MM.1S (cell line): ENCODE data around the gene COLEC11.

Experiments
- DNase-seq: peaks from one replicate; pipeline ENCODE4 v3.0.0-alpha.2; 2015
- H2AFZ ChIP-seq: fragments of 300-600 bp; sonication (generic); 2 replicates; pipeline ENCODE4 v1.6.0; 2016; ENCODE audit warnings: antibody characterized with exemption, low read length
- H3F3A ChIP-seq: fragments of 300-600 bp; sonication (generic); 2 replicates; pipeline ENCODE4 v1.6.1; 2016; ENCODE audit warnings: mild to moderate bottlenecking, antibody characterized with exemption, low read length, moderate library complexity, mixed read lengths; ENCODE audit not compliant: insufficient read depth
- H3K27ac ChIP-seq: fragments of 300-600 bp; sonication (generic); 2 replicates; pipeline ENCODE4 v1.5.1; 2016; ENCODE audit warnings: mild to moderate bottlenecking, low read length
- H3K27me3 ChIP-seq: fragments of 300-600 bp; sonication (generic); replicated peaks from 2 replicates; pipeline ENCODE4 v1.6.0; 2016; ENCODE audit warnings: low read length; ENCODE audit not compliant: insufficient read depth
- H3K36me3 ChIP-seq: fragments of 300-600 bp; sonication (generic); replicated peaks from 2 replicates; pipeline ENCODE4 v1.6.1; 2016; ENCODE audit warnings: mild to moderate bottlenecking, low read length, mixed read lengths; ENCODE audit not compliant: insufficient read depth
- H3K4me1 ChIP-seq: fragments of 300-600 bp; sonication (generic); 2 replicates; pipeline ENCODE4 v1.6.1; 2016; ENCODE audit warnings: low read length, mixed read lengths
- H3K4me2 ChIP-seq: fragments of 300-600 bp; sonication (generic); 2 replicates; pipeline ENCODE4 v1.6.0; 2016; ENCODE audit warnings: low read depth, low read length
- H3K4me3 ChIP-seq: fragments of 300-600 bp; sonication (generic); 2 replicates; pipeline ENCODE4 v1.5.1; 2016; ENCODE audit warnings: low read length, mixed read lengths
- H3K79me2 ChIP-seq: fragments of 300-600 bp; sonication (generic); 2 replicates; pipeline ENCODE4 v1.6.1; 2016; ENCODE audit warnings: mixed run types, low read length, mixed read lengths
- H3K9ac ChIP-seq: fragments of 300-600 bp; sonication (generic); 2 replicates; pipeline ENCODE4 v1.6.1; 2016; ENCODE audit warnings: low read length, mixed read lengths
- H3K9me2 ChIP-seq: fragments of 300-600 bp; sonication (generic); replicated peaks from 2 replicates; pipeline ENCODE4 v1.6.1; 2016; ENCODE audit warnings: mild to moderate bottlenecking, low read length, mixed read lengths; ENCODE audit not compliant: insufficient read depth
- H3K9me3 ChIP-seq: fragments of 300-600 bp; sonication (generic); replicated peaks from 2 replicates; pipeline ENCODE4 v1.6.1; 2016; ENCODE audit warnings: mild to moderate bottlenecking, low read length, mixed read lengths; ENCODE audit not compliant: insufficient read depth
- H4K20me1 ChIP-seq: fragments of 300-600 bp; sonication (generic); 2 replicates; pipeline ENCODE4 v1.6.1; 2016; ENCODE audit warnings: mild to moderate bottlenecking, low read length, moderate library complexity, mixed read lengths; ENCODE audit not compliant: insufficient read depth
- EZH2 ChIP-seq: fragments of 300-600 bp; sonication (generic); optimal IDR thresholded peaks from 2 replicates; pipeline ENCODE3; 2017; ENCODE audit warnings: low read depth, mild to moderate bottlenecking, antibody characterized with exemption, low read length, mixed read lengths
- EZH2phosphoT487 ChIP-seq: fragments of 300-600 bp; sonication (generic); IDR thresholded peaks from 2 replicates; pipeline ENCODE4 v1.6.1; 2018; ENCODE audit warnings: antibody characterized with exemption, low read length
- TF ChIP-seq, protein P1 (sequence below): fragments of 300-600 bp; sonication (generic); IDR thresholded peaks from 2 replicates; pipeline ENCODE4 v1.5.1; 2016; ENCODE audit warnings: antibody characterized with exemption, low read length, mixed read lengths

The COLEC11 gene

DNA sequence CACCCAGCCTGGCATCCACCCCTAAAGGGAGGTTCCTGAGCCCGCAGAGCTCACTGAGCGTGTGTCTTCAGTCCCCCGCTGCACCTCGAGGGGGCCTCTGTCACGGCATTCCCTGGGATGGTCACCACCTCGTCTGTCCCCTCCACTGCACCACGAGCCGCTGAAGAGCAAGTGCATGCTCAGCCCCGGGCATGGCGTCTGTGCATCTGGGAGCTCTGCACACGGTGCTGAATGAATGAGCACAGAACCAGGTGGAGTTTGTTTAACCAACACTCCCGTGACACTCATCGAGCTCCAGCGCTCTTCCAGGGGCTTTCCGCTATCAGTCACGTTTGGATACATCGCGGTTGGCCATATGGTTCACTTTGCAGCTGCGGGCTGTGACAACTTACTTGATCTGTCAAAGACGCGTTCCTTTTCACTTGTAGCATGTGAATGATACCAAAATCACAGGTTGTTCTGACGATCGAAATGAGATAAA is 72.3 kb downstream of the COLEC11 start:
- Histone ChIP-seq H3K4me2 (no peak overlapping the region), H4K20me1 (no peaks in the 10 kb centered on the region), H3K4me1 (no peaks in the 10 kb centered on the region), H3K4me3 (no peak overlapping the region), H2AFZ (no peak overlapping the region), H3K9me3 (no peaks in the 10 kb centered on the region), H3K36me3 (no peaks in the 10 kb centered on the region), H3K79me2 (no peaks in the 10 kb centered on the region), H3K9ac (no peak overlapping the region), H3F3A (no peaks in the 10 kb centered on the region), H3K27me3 (no peaks in the 10 kb centered on the region), H3K27ac (no peak overlapping the region), H3K9me2 (no peaks in the 10 kb centered on the region)
- TF ChIP-seq, protein P1, sequence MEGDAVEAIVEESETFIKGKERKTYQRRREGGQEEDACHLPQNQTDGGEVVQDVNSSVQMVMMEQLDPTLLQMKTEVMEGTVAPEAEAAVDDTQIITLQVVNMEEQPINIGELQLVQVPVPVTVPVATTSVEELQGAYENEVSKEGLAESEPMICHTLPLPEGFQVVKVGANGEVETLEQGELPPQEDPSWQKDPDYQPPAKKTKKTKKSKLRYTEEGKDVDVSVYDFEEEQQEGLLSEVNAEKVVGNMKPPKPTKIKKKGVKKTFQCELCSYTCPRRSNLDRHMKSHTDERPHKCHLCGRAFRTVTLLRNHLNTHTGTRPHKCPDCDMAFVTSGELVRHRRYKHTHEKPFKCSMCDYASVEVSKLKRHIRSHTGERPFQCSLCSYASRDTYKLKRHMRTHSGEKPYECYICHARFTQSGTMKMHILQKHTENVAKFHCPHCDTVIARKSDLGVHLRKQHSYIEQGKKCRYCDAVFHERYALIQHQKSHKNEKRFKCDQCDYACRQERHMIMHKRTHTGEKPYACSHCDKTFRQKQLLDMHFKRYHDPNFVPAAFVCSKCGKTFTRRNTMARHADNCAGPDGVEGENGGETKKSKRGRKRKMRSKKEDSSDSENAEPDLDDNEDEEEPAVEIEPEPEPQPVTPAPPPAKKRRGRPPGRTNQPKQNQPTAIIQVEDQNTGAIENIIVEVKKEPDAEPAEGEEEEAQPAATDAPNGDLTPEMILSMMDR, result no peak
- no peak for TF ChIP-seq EZH2phosphoT487
- no peak for TF ChIP-seq EZH2
- DNase-seq, result no peak

DNA sequence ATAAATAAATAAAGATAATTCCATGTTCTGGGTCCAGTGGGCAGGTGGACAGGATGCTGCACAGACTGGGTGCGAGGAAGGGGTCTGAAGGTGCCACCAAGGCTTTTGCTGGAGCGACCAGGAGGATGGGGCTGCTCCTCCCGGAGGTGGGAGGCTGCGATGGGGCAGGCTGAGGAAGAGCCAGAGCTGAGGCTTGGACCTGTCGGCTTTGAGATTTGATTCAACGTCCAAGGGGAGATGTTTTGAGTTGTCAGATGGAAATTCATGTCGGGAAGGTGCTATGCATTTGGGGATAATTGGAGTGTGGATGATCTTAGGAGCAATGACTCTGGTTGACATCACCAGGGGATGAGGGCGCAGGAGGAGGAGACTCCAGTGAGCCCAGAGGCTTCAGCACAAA is 74.7 kb downstream of the COLEC11 start:
- Histone ChIP-seq H3K79me2 (no peaks in the 10 kb centered on the region), H3K27ac (no peak overlapping the region), H3K4me2 (no peak overlapping the region), H3K36me3 (no peaks in the 10 kb centered on the region), H3K4me3 (no peak overlapping the region), H3K9me2 (no peaks in the 10 kb centered on the region), H3K4me1 (no peaks in the 10 kb centered on the region), H3K9me3 (no peaks in the 10 kb centered on the region), H3K27me3 (no peaks in the 10 kb centered on the region), H4K20me1 (no peaks in the 10 kb centered on the region), H2AFZ (no peak overlapping the region), H3K9ac (no peak overlapping the region), H3F3A (no peaks in the 10 kb centered on the region)
- DNase-seq, result no peak
- TF ChIP-seq, protein P1, result no peak
- TF ChIP-seq EZH2phosphoT487 (no peak), EZH2 (no peak)

DNA sequence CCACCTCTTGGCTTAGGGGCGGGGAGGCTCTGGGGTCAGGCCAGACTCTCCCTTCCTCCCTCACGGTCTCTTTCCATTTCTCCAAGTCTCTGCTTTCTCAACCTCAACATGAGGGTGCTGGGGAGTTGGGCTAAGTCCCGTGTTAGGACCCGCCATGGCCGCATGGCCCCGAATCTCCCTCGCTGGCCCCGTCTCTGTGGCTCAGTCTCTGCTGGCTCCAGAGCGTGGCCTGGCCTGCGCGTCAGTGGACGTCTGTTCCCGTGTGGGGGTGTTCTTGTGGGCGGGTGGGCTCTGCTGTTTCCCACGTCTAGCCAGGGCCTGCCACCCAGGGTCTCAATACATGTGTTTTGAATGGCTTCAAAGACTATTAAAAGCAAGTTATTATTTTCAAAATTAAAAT is 75.5 kb downstream of the COLEC11 start:
- no peaks in the 10 kb centered on the region for H3K9me3 ChIP-seq
- no peak overlapping the region for H2AFZ ChIP-seq
- no peaks in the 10 kb centered on the region for H3K79me2 ChIP-seq
- TF ChIP-seq, protein P1, result no peak
- TF ChIP-seq EZH2 (no peak), EZH2phosphoT487 (no peak)
- no peaks in the 10 kb centered on the region for H4K20me1 ChIP-seq
- no peak overlapping the region for H3K9ac ChIP-seq
- no peaks in the 10 kb centered on the region for H3K4me1 ChIP-seq
- H3K9me2 ChIP-seq, result no peaks in the 10 kb centered on the region
- no peak overlapping the region for H3K27ac ChIP-seq
- DNase-seq, result no peak
- no peaks in the 10 kb centered on the region for H3F3A ChIP-seq
- H3K4me3 ChIP-seq, result no peak overlapping the region
- H3K27me3 ChIP-seq, result no peaks in the 10 kb centered on the region
- H3K4me2 ChIP-seq, result no peak overlapping the region
- no peaks in the 10 kb centered on the region for H3K36me3 ChIP-seq
